Stimulated activated CD4-positive, alpha-beta T cell treated with anti-CD3 and anti-CD28 coated beads, TNF-alpha, amount 100 ng/mL, for 48 hours (primary cell): ENCODE measurements around the gene ADIPOR2.

ENCODE experiments used
- DNase-seq, 3 donors: peaks; one replicate each; pipeline ENCODE4 v3.0.0-alpha.2; 2020; ENCODE audit warnings: low read depth in 3 of 3

ADIPOR2 gene, protein sequence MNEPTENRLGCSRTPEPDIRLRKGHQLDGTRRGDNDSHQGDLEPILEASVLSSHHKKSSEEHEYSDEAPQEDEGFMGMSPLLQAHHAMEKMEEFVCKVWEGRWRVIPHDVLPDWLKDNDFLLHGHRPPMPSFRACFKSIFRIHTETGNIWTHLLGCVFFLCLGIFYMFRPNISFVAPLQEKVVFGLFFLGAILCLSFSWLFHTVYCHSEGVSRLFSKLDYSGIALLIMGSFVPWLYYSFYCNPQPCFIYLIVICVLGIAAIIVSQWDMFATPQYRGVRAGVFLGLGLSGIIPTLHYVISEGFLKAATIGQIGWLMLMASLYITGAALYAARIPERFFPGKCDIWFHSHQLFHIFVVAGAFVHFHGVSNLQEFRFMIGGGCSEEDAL

GRCh38 chr12:1690578-1691122, at the start of gene ADIPOR2:
Gene ADIPOR2, plus strand, starts transcription at chr12:1691070. Its CDS starts 63,274 bp downstream, at chr12:1754344.
- peak; percentile 87 to 90 (median 88) for DNase-seq

DNA sequence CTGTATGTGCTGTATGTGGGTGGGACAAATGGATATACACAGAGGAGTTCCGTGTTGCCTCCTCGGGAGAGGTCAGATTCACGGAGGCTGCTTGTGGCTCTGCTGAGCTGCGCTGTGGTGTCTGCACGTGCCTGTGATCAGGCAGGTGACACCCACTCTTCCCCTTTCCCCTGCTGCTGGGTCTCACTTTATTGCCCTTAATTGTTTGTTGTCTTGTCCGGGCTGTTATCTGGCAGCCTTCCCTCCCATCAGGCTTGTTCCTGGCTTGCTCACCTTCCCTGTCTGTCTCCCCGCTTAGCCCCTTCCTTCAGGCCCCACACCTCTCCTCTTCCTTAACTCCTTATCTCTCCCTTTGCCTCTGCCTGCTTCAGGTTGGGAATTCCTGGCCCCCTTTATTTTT, 48.4 kb upstream of the ADIPOR2 start:
- no peak for DNase-seq

- no peak for DNase-seq
Measured at GRCh38 chr12:1643043-1643442, 47.8 kb upstream of the ADIPOR2 start.

GRCh38 chr12:1643905-1644533, 46.9 kb upstream of the ADIPOR2 start:
- no peak for DNase-seq

DNA sequence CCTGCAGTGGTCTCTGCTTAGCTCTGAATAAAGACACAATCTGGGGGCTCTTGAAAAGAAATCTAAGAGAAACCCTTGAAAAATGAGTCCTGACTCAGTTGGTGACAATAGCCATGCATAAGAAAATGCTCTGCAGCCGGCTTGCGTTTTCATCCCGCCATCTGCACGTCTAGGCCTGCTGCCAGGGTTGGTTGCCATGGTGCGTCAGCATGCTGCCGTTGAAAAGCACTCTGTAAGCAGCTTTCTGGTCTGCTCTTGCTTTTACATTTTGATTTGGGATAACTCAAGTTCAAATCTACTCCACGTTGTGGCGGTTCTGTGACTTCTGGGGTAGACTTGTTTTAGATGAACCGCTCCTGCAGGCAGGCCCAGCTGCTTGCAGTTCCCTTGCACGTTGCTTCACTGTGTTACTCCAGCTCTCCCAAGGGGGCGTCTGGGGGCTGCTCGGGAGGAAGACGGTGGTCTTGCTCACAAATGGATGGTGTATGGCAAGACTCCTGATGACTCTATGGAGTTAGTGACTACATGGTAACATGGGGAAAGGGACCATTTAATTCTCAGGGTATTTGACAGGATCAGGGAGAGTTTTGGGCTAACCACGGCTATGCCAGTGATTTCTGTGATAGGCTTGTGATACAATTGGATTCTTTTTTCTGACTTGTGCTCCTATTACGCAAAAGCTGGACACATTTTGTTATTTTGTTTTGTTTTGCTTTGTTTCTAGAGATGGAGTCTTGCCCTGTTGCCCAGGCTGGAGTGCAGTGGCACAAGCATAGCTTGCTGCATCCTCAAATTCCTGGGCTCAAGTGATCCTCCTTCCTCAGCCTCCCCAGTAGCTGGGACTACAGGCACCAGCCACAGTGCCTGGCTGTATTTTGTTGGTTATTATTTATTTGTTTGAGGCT, 46.1 kb upstream of the ADIPOR2 start:
- no peak for DNase-seq

DNA sequence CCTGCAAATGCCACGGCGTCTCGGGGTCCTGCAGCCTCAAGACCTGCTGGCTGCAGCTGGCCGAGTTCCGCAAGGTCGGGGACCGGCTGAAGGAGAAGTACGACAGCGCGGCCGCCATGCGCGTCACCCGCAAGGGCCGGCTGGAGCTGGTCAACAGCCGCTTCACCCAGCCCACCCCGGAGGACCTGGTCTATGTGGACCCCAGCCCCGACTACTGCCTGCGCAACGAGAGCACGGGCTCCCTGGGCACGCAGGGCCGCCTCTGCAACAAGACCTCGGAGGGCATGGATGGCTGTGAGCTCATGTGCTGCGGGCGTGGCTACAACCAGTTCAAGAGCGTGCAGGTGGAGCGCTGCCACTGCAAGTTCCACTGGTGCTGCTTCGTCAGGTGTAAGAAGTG, 45.1 kb upstream of the ADIPOR2 start:
- DNase-seq = no peak

DNA sequence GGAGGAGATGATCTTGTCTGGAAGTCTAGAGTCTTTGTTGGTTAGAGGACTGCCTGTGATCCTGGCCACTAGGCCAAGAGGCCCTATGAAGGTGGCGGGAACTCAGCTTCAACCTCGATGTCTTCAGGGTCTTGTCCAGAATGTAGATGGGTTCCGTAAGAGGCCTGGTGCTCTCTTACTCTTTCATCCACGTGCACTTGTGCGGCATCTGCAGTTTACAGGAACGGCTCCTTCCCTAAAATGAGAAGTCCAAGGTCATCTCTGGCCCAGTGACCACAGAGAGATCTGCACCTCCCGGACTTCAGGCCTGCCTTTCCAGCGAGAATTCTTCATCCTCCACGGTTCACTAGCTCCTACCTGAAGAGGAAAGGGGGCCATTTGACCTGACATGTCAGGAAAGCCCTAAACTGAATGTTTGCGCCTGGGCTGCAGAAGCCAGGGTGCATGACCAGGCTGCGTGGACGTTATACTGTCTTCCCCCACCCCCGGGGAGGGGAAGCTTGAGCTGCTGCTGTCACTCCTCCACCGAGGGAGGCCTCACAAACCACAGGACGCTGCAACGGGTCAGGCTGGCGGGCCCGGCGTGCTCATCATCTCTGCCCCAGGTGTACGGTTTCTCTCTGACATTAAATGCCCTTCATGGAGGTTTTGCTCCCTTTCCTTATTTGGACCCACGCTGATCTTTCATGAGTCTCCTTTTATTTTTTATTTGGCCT, 44.1 kb upstream of the ADIPOR2 start:
- no peak for DNase-seq

DNA sequence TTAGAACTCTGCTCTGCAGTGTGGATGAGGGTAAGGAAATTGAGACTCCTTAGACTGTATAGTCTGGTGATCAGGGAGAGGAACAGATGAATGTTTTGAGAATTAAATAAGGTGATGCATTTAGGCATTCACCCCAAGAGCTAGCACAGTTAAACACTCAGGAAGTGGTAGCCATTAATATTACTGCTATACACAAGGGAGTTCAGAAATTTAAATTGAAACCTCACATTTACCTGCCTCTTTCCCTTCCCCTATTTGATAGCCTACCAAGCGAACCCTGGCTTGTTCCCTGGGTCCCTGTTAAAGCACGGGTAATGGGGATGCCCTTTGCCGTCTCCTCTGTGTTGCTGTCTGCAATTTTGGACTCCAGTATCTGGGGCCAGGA, 43.6 kb upstream of the ADIPOR2 start:
- DNase-seq = no peak

- no peak for DNase-seq
Measured at GRCh38 chr12:1650260-1650977, 40.5 kb upstream of the ADIPOR2 start.

GRCh38 chr12:1650978-1651361, 39.9 kb upstream of the ADIPOR2 start:
- DNase-seq = no peak

- no peak for DNase-seq
Measured at GRCh38 chr12:1651946-1652345, 38.9 kb upstream of the ADIPOR2 start.

DNA sequence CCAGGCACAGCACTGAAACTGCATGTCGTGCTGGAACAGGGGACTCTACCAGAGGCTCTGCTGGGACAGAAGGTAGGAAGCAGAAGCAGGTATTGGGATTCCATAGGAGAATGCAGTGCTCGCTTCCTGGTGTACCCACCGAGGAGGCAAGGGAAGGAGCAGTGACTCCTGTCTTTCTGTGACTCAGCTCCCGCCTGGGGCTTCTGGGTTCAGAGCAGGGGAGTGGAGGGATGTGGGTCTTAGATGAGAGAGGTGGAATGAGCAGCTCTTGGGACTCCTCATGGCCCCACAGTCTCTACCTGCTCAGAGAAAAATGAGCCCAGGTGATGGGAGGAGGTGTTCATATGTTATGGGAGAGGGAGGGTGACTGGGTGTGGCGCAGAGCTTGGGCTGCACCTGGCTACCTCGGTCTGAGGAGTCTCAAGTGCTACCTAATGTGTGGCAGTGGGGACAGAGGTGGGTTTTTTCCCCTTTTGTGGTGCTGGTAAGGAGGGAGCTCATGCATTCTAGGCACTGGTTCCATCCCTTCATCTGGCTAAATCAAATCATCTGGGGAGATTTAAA, 35.6 kb upstream of the ADIPOR2 start:
- DNase-seq = no peak

GRCh38 chr12:1656902-1657301, 34.0 kb upstream of the ADIPOR2 start:
- no peak for DNase-seq

DNA sequence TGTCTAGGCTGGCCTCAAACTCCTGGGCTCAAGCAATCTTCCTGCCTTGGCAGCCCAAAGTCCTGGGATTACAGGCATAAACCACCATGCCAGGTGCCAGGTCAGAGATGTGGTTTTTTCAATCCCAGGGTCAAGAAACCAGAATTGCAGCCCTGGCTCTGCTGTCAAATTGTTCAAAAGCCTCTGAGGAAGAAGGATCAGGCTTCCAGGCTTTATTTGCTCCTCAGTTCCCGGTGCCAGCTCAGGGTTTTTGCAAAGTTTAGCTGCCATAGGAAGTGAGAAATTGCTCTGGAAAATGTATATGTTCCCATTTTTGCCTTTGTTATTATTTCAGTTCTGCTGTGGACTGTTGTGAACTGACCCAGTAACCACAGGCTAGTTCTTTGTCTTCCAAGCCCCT, 33.2 kb upstream of the ADIPOR2 start:
- no peak for DNase-seq

DNA sequence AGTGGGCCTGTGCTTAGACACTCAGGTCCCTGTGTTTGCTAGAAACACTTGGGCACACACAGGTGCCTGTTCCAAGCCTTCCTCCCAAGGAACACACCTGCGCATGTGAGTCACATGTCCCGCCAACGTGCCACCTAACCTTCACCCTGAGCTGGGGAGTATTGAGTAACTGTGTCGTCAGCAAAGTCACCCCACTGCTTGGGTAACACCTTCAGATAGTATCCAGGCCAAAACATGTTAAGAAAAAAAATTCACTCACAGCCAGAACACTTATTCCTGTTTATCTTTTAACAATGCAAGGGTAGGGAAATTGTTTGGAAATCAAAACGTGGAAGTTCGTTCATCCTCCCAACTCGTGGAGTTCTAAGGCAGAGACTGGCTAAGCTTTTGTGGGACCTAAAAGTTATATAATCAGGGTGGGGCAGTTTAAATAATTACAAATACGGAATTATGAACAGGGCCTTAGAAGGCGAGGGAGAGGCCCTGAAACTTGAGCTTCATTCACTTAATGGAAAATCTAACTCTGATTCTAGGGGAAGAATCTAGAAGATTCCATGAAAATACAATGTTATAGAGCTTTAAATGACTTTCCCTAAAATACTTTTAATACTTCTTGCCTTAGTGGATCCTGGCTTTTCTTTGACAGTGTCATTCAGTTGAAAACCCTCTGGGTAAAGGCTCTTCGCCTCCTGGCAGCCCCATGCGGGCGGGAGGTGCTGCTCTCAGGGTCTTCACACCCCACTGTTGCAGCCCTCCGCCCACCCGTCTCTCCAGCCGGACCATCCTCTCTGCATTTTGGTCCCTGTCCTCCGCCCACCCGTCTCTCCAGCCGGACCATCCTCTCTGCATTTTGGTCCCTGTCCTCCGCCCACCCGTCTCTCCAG, 30.3 kb upstream of the ADIPOR2 start:
- DNase-seq = peak in 1 of 3 donors; percentile 39

DNA sequence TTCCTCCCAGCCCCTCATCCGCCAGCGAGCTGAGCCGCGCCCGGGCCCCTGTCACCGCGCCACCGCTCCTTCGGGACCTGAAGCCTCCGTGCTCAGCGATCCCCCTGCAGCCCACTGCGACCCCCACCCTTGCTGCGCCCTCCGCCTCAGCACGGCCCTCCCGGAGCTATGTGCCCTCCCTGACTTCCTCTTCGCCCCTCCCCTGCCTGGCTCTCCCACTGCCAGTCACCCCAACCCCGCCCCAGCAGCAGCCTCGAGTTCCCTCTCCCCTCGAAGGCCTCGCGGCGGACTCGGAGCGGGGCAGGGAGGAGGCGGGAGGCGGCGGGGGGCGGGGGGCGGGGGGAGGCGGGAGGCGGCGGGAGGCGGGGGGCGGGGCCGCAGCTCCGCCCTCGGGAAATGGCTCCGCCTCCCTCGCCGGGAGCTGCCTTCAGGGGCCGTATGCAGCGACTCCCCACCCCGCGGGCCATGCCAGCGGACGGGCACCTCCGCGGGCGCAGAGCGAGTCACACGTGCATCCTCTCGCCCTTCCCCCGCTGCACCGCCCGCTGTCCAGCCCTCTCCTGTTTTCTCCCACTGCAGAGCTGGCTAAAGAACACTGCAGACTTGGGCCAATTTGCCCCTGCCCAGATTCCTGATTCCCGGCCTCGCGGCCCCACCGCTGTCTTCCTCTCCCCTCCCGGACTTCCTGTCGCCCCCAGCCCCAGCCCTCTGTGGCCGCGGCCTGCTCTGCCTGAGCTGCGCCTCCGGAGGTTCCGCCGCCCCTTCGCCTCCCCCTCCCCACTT, 29.1 kb upstream of the ADIPOR2 start:
- DNase-seq = peak; percentile 63 to 75 (median 75)

- no peak for DNase-seq
Measured at GRCh38 chr12:1662761-1663439, 28.0 kb upstream of the ADIPOR2 start.
